GM19397 (cell line): Measurements from ENCODE around the gene PYROXD2.

Experiments
- ATAC-seq: cut with Tn5 transposase; IDR thresholded peaks from one replicate; pipeline ENCODE4 v1.9.1; 2021; ENCODE audit warnings: mild to moderate bottlenecking, moderate library complexity; ENCODE audit not compliant: unreplicated experiment

The PYROXD2 gene

GRCh38 chr10:98340261-98340939 is 74.6 kb downstream of the PYROXD2 start:
- ATAC-seq = peak; percentile 42

- peak; percentile 84 for ATAC-seq
Observed at GRCh38 chr10:98339799-98340198, 75.2 kb downstream of the PYROXD2 start.

GRCh38 chr10:98338896-98339295 is 76.1 kb downstream of the PYROXD2 start:
- ATAC-seq = no peak

- ATAC-seq = no peak
Observed at GRCh38 chr10:98338318-98338717, 76.7 kb downstream of the PYROXD2 start.

GRCh38 chr10:98337484-98337883 is 77.5 kb downstream of the PYROXD2 start:
- no peak for ATAC-seq
